PFSK-1 (cell line): ENCODE measurements around the gene EXPH5.

Source experiments
- POLR2AphosphoS5 ChIP-seq: IDR thresholded peaks from 2 replicates; pipeline ENCODE4 v1.6.1; 2012; ENCODE audit warnings: low read depth, mild to moderate bottlenecking, control low read depth, low read length, moderate library complexity
- TF ChIP-seq, protein P1 (sequence below), 2 experiments: IDR thresholded peaks; 2 replicates each; pipeline versions ENCODE4 v1.6.1 to v1.8.0; 2011 to 2012; ENCODE audit warnings: low read depth in 2 of 2, low read length in 2 of 2, control low read depth in 1 of 2, inconsistent platforms in 1 of 2, mild to moderate bottlenecking in 1 of 2, moderate library complexity in 1 of 2; ENCODE audit not compliant: insufficient read depth in 1 of 2

DNA sequence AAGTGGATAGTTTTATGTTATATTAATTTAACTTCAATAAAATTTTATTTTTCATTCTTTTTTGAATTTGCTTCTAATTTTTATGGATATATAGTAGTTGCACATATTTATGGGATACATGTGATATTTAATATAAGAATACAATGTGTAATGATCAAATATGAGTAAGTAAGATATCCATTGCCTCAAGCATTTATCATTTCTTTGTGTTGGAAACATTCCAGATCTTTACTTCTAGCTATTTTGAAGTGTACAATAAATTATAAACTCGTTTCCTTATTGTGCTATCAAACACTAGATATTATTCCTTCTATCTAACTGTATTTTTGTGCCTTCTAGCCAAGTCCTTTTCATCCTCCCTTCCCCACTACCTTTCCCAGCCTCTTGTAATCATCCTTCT, 17.0 kb downstream of the EXPH5 start:
- TF ChIP-seq, protein P1, sequence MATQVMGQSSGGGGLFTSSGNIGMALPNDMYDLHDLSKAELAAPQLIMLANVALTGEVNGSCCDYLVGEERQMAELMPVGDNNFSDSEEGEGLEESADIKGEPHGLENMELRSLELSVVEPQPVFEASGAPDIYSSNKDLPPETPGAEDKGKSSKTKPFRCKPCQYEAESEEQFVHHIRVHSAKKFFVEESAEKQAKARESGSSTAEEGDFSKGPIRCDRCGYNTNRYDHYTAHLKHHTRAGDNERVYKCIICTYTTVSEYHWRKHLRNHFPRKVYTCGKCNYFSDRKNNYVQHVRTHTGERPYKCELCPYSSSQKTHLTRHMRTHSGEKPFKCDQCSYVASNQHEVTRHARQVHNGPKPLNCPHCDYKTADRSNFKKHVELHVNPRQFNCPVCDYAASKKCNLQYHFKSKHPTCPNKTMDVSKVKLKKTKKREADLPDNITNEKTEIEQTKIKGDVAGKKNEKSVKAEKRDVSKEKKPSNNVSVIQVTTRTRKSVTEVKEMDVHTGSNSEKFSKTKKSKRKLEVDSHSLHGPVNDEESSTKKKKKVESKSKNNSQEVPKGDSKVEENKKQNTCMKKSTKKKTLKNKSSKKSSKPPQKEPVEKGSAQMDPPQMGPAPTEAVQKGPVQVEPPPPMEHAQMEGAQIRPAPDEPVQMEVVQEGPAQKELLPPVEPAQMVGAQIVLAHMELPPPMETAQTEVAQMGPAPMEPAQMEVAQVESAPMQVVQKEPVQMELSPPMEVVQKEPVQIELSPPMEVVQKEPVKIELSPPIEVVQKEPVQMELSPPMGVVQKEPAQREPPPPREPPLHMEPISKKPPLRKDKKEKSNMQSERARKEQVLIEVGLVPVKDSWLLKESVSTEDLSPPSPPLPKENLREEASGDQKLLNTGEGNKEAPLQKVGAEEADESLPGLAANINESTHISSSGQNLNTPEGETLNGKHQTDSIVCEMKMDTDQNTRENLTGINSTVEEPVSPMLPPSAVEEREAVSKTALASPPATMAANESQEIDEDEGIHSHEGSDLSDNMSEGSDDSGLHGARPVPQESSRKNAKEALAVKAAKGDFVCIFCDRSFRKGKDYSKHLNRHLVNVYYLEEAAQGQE (IDR thresholded peaks at IDR 0.05; ENCODE audit: insufficient read depth in 1 of 2, low read depth in 2 of 2, low read length in 2 of 2) = no peak
- no peak for TF ChIP-seq POLR2AphosphoS5
